Smooth muscle cell (in vitro differentiated cells): ENCODE measurements around the gene ARMC3. TPM values are rescaled to one million over a fixed set of nuclear protein-coding genes. Genes with fewer than 3 reads are reported as not detected.

Experiments used
- DNase-seq: peaks from one replicate; lab custom pipeline; 2025; ENCODE audit not compliant: unreplicated experiment; lab: John Stamatoyannopoulos, UW
- H2AFZ ChIP-seq: fragments of 200-600 bp; sonication (generic); 2 replicates; pipeline ENCODE4 v1.6.0; 2016; ENCODE audit warnings: antibody characterized with exemption, low read depth, mild to moderate bottlenecking
- H3F3A ChIP-seq: fragments of 200-600 bp; sonication (generic); 2 replicates; pipeline ENCODE4 v1.6.0; 2017; ENCODE audit warnings: antibody characterized with exemption, low read depth
- H3K27ac ChIP-seq: fragments of 200-600 bp; sonication (generic); 2 replicates; pipeline ENCODE4 v1.5.1; 2016; ENCODE audit warnings: low read depth, mild to moderate bottlenecking
- H3K27me3 ChIP-seq: fragments of 200-600 bp; sonication (generic); 2 replicates; pipeline ENCODE4 v1.6.1; 2016; ENCODE audit warnings: low read depth, mild to moderate bottlenecking
- H3K36me3 ChIP-seq: fragments of 200-600 bp; sonication (generic); 2 replicates; pipeline ENCODE4 v1.5.1; 2016; ENCODE audit warnings: low read depth
- H3K4me1 ChIP-seq: fragments of 200-600 bp; sonication (generic); 2 replicates; pipeline ENCODE4 v1.5.1; 2016; ENCODE audit warnings: low read depth
- H3K4me2 ChIP-seq: fragments of 200-600 bp; sonication (generic); 2 replicates; pipeline ENCODE4 v1.6.0; 2016; ENCODE audit warnings: mild to moderate bottlenecking
- H3K4me3 ChIP-seq: fragments of 200-600 bp; sonication (generic); 2 replicates; pipeline ENCODE4 v1.5.1; 2016; ENCODE audit warnings: mild to moderate bottlenecking
- H3K79me2 ChIP-seq: fragments of 200-600 bp; sonication (generic); 2 replicates; pipeline ENCODE4 v1.6.0; 2016; ENCODE audit warnings: low read depth, mild to moderate bottlenecking
- H3K9ac ChIP-seq: fragments of 200-600 bp; sonication (generic); 2 replicates; pipeline ENCODE4 v1.6.0; 2016; ENCODE audit warnings: low read depth
- H3K9me3 ChIP-seq: fragments of 200-600 bp; sonication (generic); replicated peaks from 2 replicates; pipeline ENCODE4 v1.5.1; 2016; ENCODE audit warnings: low read depth
- H4K20me1 ChIP-seq: fragments of 200-600 bp; sonication (generic); 2 replicates; pipeline ENCODE4 v1.6.0; 2016; ENCODE audit warnings: low read depth
- CTCF ChIP-seq: fragments of 200-600 bp; sonication (generic); IDR thresholded peaks from 2 replicates; pipeline ENCODE4 v1.5.1; 2017; ENCODE audit warnings: borderline replicate concordance, mild to moderate bottlenecking, antibody characterized with exemption; ENCODE audit not compliant: insufficient read depth, poor library complexity, severe bottlenecking
- WGBS: methylation state at CpG from one replicate; pipeline ENCODE4 v1.1.7; 2016; ENCODE audit warnings: low lambda C conversion rate; 5-methylcytosine and 5-hydroxymethylcytosine counted together
- polyA plus RNA-seq: library from polyadenylated mRNA; unstranded; fragments of >200 nt; fragmentation: Nextera tagmentation; extraction: Ambion mirVana; gene quantifications from 2 replicates; pipeline ENCODE4 v1.2.1, GENCODE V29; 2016
- total RNA-seq: library from RNA; depleted of rRNA; stranded (reverse); fragments of >200 nt; gene quantifications from 2 replicates; pipeline ENCODE4 v1.2.3, GENCODE V29; 2014

Gene ARMC3
- total and polyA plus RNA-seq, 2 experiments from 2014 or later = 0.46 TPM; not detected in 1

- no peak overlapping the region for H3K27ac ChIP-seq
- TF ChIP-seq CTCF = no peak
- no peak for DNase-seq
- H3K36me3 ChIP-seq = no peaks in the 10 kb centered on the region
- no peaks in the 10 kb centered on the region for H4K20me1 ChIP-seq
- H3K4me2 ChIP-seq = no peak overlapping the region
- H3K79me2 ChIP-seq = no peaks in the 10 kb centered on the region
- H3K27me3 ChIP-seq = no peaks in the 10 kb centered on the region
- 88% methylated on average over 1 of the region's 1 CpG for WGBS
- H3K9me3 ChIP-seq = no peaks in the 10 kb centered on the region
- no peak overlapping the region for H2AFZ ChIP-seq
- H3K4me1 ChIP-seq = no peaks in the 10 kb centered on the region
- no peaks in the 10 kb centered on the region for H3F3A ChIP-seq
- no peak overlapping the region for H3K9ac ChIP-seq
- H3K4me3 ChIP-seq = no peak overlapping the region
These were observed 48.7 kb downstream of the ARMC3 start for GRCh38 chr10:22976534-22976933.

GRCh38 chr10:22977751-22978150 is 49.9 kb downstream of the ARMC3 start:
- H3K27ac ChIP-seq = no peak overlapping the region
- H3K9me3 ChIP-seq = no peaks in the 10 kb centered on the region
- whole genome bisulfite sequencing = 79% methylated on average over 1 of the region's 1 CpG
- H3K79me2 ChIP-seq = no peaks in the 10 kb centered on the region
- no peaks in the 10 kb centered on the region for H4K20me1 ChIP-seq
- no peak overlapping the region for H3K4me3 ChIP-seq
- no peak for DNase-seq
- no peak overlapping the region for H2AFZ ChIP-seq
- H3K36me3 ChIP-seq = no peaks in the 10 kb centered on the region
- no peaks in the 10 kb centered on the region for H3K27me3 ChIP-seq
- no peak overlapping the region for H3K9ac ChIP-seq
- no peaks in the 10 kb centered on the region for H3K4me1 ChIP-seq
- no peak for TF ChIP-seq CTCF
- H3F3A ChIP-seq = no peaks in the 10 kb centered on the region
- no peak overlapping the region for H3K4me2 ChIP-seq

- Histone ChIP-seq H3K79me2 (no peaks in the 10 kb centered on the region), H3K36me3 (no peaks in the 10 kb centered on the region), H3K9ac (no peak overlapping the region), H3F3A (no peaks in the 10 kb centered on the region), H3K9me3 (no peaks in the 10 kb centered on the region), H3K27me3 (no peaks in the 10 kb centered on the region), H3K4me2 (no peak overlapping the region), H4K20me1 (no peaks in the 10 kb centered on the region), H2AFZ (no peak overlapping the region), H3K27ac (no peak overlapping the region), H3K4me3 (no peak overlapping the region), H3K4me1 (no peaks in the 10 kb centered on the region)
- 81% methylated on average over 2 of the region's 2 CpGs for WGBS
- DNase-seq = no peak
- TF ChIP-seq CTCF = no peak
These were observed 50.4 kb downstream of the ARMC3 start for GRCh38 chr10:22978287-22978686.

GRCh38 chr10:22978918-22979317 is 51.1 kb downstream of the ARMC3 start:
- H3K27me3 ChIP-seq = no peaks in the 10 kb centered on the region
- no peak for TF ChIP-seq CTCF
- no peaks in the 10 kb centered on the region for H4K20me1 ChIP-seq
- H3K27ac ChIP-seq = no peak overlapping the region
- H3K4me3 ChIP-seq = no peak overlapping the region
- H3K4me1 ChIP-seq = no peaks in the 10 kb centered on the region
- H3K36me3 ChIP-seq = no peaks in the 10 kb centered on the region
- 65% methylated on average over 1 of the region's 1 CpG for WGBS
- no peaks in the 10 kb centered on the region for H3K9me3 ChIP-seq
- no peak overlapping the region for H2AFZ ChIP-seq
- no peak overlapping the region for H3K4me2 ChIP-seq
- H3K9ac ChIP-seq = no peak overlapping the region
- no peak for DNase-seq
- no peaks in the 10 kb centered on the region for H3F3A ChIP-seq
- no peaks in the 10 kb centered on the region for H3K79me2 ChIP-seq
